IPS-NIHi7 (cell line): ENCODE data around the gene GNPDA2.
"Not testable (repeated sequence)": the region's sequence is repeated elsewhere in the genome, so short reads cannot be mapped to it uniquely, and the experiment has no call there.

Experiments used
- DNase-seq: peaks from one replicate; pipeline ENCODE4 v3.0.0; 2012; ENCODE audit warnings: mixed read lengths; ENCODE audit errors: extremely low spot score

The GNPDA2 gene

GRCh38 chr4:44726038-44726871 is at the start of gene GNPDA2:
GNPDA2 (minus strand) TSS chr4:44726556; CDS start chr4:44722207, 4,349 bp downstream.
- peak; percentile 79 for DNase-seq

- DNase-seq = no peak
Measured at GRCh38 chr4:44772340-44772739, 46.0 kb upstream of the GNPDA2 start.

- no peak for DNase-seq
Measured at GRCh38 chr4:44771789-44772188, 45.4 kb upstream of the GNPDA2 start.

DNA sequence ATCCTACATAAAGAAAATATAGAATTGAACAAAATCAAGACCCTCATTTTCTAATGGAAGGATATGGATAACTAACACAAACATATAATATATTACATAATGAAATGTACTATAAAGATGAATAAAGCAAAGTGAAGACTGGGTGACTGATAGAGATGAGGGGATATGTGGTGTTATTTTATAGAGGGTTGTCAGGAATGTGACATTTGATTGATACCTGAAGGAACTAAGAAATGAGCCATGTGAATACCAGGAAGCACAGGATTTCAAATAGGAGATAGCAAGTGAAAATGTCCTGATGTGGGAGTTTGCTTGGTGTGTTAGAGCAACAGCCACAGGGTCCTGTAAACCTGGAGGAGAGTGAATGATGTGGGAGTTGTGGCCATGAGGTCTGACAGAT is 40.1 kb upstream of the GNPDA2 start:
- DNase-seq = no peak

GRCh38 chr4:44765116-44765515 is 38.8 kb upstream of the GNPDA2 start:
- DNase-seq = no peak

- DNase-seq = no peak
Measured at GRCh38 chr4:44761306-44761705, 35.0 kb upstream of the GNPDA2 start.

GRCh38 chr4:44760142-44760898 is 34.0 kb upstream of the GNPDA2 start:
- peak; percentile 11 for DNase-seq

DNA sequence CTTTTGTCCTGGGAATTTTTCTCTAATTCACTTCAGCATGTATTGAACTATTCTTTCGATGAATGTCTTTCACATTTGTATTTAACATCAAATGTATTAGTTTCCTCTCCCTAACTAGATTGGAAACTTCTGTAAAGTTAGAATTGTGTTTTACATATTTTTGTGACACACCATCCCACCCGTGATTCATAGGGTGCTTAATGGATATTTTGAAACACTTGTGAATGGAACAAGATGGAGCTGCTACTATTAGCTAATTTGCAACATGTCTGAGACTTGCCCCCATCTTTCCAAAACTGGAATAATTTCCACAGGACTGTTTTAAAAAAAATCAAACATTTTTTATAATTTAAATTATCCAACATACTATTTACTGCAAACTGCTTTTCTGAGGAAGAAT is 30.2 kb upstream of the GNPDA2 start:
- no peak for DNase-seq

DNA sequence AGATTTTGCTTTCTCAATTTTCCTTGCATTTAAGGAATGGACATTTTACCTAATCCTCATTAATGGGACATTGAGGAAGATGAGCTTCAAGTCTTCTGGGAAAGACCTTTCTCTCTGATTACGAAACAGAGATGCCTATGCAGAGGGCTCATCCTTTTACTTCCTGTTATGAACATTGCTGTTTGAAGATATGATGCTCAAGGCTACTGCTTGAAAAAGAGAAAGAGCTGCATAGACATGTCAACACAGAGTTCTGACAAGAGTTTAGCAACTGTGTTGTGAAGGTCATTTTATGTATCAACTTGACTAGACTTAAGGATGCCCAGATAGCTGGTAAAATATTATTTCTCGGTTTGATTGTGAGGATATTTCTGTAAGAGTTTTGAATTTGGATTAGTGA is 13.8 kb upstream of the GNPDA2 start:
- no peak for DNase-seq

- DNase-seq = no peak
Measured at GRCh38 chr4:44738615-44739014, 12.3 kb upstream of the GNPDA2 start.

DNA sequence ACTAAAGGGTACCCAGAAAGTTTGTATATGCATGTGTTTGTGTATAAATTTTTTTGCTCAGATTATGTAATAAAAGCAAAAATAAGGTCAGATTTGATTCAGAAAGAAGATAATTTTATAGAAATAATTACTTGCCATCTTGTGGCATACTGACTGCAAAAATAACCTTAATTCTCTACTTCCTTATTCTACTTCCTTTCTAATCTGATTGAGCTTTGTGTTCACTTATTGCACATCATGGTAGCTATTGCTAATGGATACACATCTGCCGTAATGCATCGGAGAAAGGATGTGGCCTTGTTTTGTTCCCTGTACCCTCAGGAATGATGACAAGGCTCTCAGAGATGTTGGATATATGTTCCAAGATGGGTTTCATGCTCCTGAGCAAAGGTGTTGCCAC is 10.5 kb upstream of the GNPDA2 start:
- DNase-seq = no peak

GRCh38 chr4:44728694-44729093 is 2.3 kb upstream of the GNPDA2 start:
- not testable (repeated sequence) for DNase-seq

DNA sequence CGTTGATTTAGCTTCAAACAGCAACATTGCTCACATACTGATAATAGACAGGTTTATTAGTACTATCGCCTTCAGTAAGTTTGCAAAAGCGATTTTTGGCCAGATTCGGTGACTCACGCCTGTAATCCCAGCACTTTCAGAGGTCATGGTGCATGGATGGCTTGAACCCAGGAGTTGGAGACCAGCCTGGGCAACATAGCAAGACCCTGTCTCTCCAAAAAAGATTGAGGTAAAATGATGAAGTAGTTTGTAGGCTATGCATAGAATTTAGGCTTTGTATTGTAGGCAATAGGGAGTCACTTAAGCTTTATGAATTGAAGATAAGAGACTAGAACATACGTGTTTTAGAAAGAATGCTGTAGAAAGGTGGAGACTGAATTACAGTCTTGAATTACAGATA is 1.1 kb upstream of the GNPDA2 start:
- DNase-seq = no peak

DNA sequence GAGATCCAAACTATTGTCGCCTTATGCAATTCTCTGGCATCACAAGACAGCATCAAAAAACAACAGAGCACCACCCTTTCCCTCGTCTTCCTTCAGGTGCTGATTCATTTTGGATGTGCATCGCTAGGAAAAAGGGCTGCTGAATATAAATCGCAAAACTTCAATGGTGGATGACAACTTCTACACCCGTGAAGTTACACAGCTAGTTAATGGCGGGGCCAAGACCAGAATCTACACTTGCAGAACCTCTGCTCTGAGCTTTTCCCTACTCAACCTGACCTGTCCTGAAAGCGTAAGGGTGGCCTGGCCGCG is 674 bp downstream of the GNPDA2 start:
- no peak for DNase-seq

GRCh38 chr4:44725166-44725565 is 1.2 kb downstream of the GNPDA2 start:
- no peak for DNase-seq

DNA sequence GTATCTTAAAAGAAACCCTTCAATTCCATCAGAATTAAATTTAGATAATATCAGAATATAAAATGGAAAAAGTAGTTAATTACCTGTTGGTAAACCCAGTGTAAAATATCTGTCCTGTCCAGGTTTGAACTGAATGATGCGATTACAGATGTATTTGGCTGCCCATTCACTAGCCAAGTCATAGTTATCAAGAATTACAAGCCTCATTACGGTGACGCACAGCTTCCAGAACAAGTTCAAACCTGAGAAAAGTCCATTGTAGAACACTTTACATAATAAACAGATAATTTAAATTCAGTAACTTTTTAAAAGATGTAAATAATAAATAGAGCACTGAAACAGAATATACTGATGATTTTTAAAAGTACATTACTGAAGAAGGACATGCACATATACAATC is 4.4 kb downstream of the GNPDA2 start:
- no peak for DNase-seq

- no peak for DNase-seq
Measured at GRCh38 chr4:44720371-44720770, 6.0 kb downstream of the GNPDA2 start.

DNA sequence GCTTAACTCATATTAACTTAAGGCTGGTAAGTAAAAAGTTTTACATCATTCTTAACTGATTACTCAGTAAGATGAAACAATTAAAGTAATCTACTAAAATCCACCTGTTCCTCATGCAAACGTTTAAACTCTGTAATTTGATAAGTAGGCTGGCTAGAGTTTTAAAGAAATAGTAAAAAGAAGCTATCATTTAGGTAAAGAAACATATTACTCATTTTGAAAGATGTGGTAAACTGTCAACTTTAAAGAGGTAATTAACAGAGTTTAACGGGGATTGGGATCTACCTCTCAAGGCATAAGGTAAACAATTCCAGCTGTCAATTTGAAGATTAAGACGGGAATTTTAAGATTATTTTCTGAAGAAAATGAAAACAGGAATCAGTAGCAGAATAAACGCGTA is 9.8 kb downstream of the GNPDA2 start:
- DNase-seq = no peak

DNA sequence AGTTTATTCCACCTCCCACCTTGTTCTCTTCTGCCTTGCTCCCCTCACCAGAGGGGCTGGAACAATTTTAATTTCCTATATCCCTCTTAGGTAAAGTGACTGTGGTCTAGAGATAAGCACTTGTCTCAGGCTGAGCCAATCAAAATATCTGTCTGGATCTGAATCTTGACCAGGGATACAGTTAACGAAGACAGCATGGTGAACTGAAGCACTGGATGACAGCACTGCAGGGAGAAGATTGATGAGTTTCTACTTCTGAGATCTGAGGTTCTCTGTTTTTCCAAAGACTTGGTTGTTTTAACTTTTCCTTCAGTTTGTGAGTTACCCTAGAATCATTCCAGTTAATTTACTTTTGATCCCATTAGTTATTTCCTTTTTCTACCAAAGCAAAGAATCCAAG is 13.2 kb downstream of the GNPDA2 start:
- no peak for DNase-seq

GRCh38 chr4:44704673-44705072 is 21.7 kb downstream of the GNPDA2 start:
- no peak for DNase-seq

- no peak for DNase-seq
Measured at GRCh38 chr4:44701037-44701436, 25.3 kb downstream of the GNPDA2 start.

DNA sequence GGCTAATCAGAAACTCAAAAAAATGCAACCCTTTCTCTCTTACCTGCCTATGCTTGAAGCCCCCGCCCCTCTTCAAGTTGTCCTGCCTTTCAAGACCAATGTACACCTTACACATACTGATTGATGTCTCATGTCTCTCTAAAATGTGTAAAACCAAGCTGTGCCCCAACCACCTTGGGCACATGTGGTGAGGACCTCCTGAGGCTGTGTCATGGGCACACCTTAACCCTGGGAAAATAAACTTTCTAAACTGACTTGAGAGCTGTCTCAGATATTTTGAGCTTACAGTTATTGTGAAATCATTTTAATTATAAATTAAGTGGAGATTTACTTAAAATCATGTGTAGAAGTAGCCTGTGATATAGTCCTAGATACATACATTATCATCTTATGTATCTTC is 25.9 kb downstream of the GNPDA2 start:
- no peak for DNase-seq

- DNase-seq = no peak
Measured at GRCh38 chr4:44684648-44685047, 41.7 kb downstream of the GNPDA2 start.
